GM20000 (cell line): Measurements from ENCODE around the gene FBXO2.

ENCODE experiments used
- DNase-seq: peaks from one replicate; pipeline ENCODE4 v3.0.0; 2012; ENCODE audit warnings: low spot score
- TF ChIP-seq, protein P1 (sequence below): IDR thresholded peaks from 2 replicates; pipeline ENCODE4 v1.5.1; 2012; ENCODE audit warnings: mild to moderate bottlenecking, control low read depth; ENCODE audit errors: extremely low read depth, missing control alignments

FBXO2 gene

GRCh38 chr1:11654137-11654938 lies at the start of gene FBXO2, which contains the start of gene FBXO44:
FBXO2 (minus strand) TSS chr1:11654429; CDS start chr1:11654340, 89 bp downstream.
FBXO44 (plus strand) TSS chr1:11654877; CDS start chr1:11655836, 959 bp downstream.
- peak; percentile 95 for DNase-seq
- TF ChIP-seq, protein P1, sequence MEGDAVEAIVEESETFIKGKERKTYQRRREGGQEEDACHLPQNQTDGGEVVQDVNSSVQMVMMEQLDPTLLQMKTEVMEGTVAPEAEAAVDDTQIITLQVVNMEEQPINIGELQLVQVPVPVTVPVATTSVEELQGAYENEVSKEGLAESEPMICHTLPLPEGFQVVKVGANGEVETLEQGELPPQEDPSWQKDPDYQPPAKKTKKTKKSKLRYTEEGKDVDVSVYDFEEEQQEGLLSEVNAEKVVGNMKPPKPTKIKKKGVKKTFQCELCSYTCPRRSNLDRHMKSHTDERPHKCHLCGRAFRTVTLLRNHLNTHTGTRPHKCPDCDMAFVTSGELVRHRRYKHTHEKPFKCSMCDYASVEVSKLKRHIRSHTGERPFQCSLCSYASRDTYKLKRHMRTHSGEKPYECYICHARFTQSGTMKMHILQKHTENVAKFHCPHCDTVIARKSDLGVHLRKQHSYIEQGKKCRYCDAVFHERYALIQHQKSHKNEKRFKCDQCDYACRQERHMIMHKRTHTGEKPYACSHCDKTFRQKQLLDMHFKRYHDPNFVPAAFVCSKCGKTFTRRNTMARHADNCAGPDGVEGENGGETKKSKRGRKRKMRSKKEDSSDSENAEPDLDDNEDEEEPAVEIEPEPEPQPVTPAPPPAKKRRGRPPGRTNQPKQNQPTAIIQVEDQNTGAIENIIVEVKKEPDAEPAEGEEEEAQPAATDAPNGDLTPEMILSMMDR, result no peak

DNA sequence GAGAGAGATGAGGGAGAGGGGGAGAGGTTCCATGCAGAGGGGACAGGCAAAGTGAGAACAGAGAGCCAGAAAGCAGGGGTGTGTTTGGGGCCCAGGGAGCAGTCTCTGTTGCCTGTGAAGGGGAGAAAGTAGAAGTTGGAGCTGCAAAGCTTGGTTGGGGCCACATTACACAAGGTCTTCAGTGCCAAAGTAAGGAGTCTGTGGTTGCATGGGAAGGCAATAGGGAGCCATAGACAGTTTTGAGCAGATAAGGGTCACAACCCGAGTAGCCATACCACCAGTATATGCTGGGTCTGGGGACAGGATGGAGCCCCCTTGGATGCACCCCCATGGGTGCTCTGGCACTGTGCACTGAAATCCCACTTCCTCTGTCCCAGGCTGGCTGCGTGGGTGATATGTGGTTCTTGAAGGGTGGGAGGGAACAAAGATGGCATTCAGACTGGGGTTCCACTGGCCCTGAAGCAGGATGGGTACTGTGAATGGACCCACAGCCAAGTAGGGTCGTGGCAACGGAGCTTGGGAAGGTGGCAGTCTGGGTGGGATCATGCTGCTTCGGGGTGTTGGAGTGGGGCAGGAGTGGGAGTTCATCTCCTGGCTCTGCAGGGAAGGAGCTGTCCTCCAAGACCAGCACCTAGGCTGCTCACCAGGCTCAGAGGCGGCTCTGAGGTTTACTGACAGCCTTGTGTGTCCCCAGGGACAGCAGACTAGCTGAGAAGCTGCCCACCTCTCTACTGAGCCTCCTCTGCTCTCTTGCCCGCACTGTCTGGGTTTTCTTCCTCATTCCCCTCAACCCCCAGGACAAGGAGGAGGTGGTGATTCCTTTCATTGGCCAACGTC lies 49.3 kb upstream of the FBXO2 start:
- TF ChIP-seq, protein P1, result no peak
- DNase-seq, result peak; percentile 34

GRCh38 chr1:11701981-11702803 lies 48.0 kb upstream of the FBXO2 start:
- TF ChIP-seq, protein P1, result no peak

DNA sequence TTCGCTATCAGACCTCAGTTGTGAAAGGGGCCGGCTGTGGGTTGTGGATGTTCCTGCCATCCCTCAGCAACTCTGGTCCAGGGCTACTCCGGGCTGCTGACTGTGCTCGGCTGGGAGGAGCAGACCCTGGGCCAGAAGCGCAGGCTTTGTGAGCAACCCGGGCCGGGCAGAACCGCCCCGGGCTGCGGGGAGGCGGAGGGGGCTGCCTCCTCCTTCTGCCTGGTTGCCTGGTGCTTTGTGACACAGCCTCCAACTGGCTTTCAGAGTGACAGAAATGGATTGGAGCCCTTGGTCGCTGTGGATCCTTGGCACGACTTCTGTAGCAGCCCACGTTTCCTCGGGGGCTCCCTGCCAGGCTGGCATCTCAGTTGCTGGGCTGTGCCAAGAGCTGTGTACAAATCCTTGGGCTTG lies 47.3 kb upstream of the FBXO2 start:
- DNase-seq, result no peak
- TF ChIP-seq, protein P1, result no peak

More at GRCh38 chr1:11701981-11702803, 48.0 kb upstream of the FBXO2 start:
- DNase-seq, result no peak

- DNase-seq, result no peak
- TF ChIP-seq, protein P1, result no peak
Measured at GRCh38 chr1:11700601-11701467, 46.6 kb upstream of the FBXO2 start.

GRCh38 chr1:11697893-11698210 lies 43.6 kb upstream of the FBXO2 start:
- TF ChIP-seq, protein P1, result no peak
- DNase-seq, result no peak
